HG03469 (cell line): ENCODE measurements around the gene HSPB7.
"Not testable (repeated sequence)": the region's sequence is repeated elsewhere in the genome, so short reads cannot be mapped to it uniquely, and the experiment has no call there.

Source experiments
- ATAC-seq: cut with Tn5 transposase; IDR thresholded peaks from one replicate; pipeline ENCODE4 v1.9.1; 2021; ENCODE audit warnings: mild to moderate bottlenecking, moderate library complexity, moderate number of reproducible peaks; ENCODE audit not compliant: unreplicated experiment

Gene HSPB7

DNA sequence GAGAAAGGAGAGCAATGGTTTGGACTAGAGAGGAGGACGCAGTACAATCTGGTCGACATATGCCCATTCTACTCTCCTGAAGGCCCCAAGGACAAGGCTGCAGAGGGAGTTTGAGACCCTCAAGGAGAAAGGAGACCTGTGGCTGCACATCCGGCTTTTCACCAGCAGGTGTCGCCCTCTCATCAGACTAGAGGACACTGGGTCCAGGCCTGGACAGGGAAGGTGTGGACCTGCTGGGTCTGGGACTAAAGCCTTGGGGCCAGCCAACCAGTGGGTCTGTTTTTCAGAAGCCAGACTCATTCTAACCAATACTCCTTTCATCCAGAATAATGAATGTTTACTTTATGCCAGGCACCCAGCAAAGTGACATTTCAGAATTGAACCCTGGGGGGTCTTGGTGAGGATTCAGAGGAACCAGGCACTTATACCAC lies 8.8 kb downstream of the HSPB7 start:
- ATAC-seq = no peak

DNA sequence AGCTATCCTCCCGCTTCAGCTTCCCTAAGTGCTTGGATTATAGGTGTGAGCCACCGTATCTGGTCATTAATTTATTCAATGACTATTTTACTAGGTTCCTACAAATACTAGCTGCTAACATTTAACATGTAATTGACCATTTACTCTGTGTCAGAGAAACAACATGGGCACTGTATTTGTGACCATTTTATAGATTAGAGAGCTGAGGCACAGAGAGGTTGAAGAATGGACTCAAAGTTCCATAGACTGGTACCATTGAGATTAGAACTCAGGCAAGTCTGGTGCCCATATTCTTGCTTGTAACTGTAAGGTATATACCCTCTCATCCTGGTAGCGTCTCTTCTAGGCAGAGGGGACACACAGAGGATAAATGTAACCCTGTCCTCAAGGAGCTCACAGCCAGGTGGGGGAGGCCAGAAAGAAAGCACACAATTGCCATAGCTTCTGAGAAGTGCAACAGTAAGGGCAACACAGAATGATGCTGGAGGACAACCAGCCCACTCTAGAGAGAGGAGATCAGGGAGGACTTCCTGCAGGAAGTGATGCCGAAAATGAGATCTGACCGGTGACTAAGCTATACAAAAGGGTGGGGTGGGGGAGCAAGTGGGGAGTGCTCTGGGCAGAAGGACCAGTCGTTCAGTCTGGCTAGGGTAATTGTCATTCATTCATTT lies 10.0 kb downstream of the HSPB7 start:
- ATAC-seq = no peak

DNA sequence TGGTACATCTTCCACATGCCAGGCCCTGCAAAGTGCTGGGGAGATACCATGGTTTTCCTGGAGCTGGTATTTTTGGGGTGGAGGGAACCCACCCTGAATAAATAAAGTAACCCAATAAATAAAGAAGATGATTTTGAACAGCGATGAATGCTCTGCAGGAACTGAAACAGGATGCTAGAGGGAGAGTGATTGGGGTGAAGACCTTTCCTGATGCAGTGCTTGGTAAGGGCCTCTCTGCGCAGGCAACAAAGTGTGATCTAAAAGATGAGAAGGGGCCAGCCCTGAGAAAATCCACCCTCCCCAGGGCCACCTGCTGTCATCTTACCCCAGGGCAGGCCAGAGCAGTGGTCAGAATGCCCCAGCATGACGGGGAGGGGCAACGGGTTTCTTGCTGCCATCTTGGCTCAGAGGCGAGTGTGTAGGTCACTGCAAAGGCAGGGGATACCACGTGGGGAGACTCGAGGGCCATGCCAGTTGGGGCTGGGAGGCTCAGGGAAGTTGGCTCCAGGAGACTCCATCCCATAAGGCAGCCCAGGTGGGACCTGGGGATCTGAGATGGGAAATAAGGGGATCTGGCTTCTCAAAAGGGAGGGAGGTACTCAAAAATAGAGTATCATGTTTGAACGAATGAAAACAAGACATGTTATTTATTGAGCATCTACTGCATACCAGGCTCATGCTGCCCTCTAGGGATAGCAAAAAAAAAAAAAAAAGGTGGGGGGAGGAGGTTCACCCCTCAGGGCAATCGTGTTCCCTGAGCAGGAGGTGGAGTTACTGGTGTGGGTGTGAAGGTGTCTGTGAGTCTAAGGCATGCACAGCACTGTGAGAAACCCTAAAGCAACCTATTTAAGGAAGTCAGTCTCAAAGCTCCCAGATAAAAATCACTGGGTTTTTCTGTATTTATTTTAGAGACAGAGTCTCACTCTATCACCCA lies 11.0 kb downstream of the HSPB7 start:
- ATAC-seq = no peak

DNA sequence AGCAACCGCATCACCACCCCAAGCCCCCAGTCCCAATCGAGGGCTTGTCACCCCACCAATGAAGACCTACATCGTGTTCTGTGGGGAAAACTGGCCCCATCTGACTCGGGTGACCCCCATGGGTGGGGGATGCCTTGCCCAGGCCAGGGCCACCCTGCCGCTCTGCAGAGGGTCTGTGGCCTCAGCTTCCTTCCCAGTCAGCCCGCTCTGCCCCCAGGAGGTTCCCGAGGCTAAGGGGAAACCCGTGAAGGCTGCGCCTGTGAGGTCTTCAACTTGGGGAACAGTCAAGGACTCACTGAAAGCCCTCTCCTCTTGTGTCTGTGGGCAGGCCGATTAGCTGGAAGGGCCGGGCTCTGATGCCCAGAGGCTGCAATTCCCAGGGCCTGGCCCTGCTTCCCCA lies 11.8 kb downstream of the HSPB7 start:
- ATAC-seq = no peak

DNA sequence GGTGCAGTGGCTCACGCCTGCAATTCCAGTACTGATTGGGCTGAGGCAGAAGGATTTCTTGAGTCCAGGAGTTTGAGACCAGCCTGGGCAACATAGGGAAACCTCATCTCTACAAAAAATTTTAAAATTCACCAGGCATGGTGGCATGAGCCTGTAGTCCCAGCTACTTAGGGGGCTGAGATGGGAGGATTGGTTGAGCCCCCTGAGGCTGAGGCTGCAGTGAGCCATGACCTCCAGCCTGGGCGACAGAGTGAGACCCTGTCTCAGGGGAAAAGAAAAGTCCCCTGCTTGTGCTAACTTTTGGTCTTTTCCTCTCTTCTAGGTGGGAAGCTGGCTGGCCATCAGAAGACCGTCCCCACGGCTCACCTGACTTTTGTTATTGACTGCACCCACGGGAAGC lies 12.2 kb downstream of the HSPB7 start:
- no peak for ATAC-seq

DNA sequence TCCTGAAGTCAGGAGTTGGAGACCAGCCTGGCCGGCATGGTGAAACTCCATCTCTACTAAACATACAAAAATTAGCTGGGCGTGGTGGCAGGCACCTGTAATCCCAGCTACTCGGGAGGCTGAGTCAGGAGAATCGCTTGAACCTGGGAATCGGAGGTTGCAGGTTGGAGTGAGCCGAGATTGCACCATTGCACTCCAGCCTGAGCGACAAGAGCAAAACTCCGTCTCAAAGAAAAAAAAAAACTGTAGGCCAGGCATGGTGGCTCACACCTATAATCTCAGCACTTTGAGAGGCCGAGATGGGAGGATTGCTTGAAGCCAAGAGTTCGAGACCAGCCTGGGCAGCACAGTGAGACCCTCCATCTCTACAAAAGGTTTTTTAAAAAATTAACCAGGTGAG lies 16.6 kb downstream of the HSPB7 start:
- ATAC-seq = not testable (repeated sequence)

DNA sequence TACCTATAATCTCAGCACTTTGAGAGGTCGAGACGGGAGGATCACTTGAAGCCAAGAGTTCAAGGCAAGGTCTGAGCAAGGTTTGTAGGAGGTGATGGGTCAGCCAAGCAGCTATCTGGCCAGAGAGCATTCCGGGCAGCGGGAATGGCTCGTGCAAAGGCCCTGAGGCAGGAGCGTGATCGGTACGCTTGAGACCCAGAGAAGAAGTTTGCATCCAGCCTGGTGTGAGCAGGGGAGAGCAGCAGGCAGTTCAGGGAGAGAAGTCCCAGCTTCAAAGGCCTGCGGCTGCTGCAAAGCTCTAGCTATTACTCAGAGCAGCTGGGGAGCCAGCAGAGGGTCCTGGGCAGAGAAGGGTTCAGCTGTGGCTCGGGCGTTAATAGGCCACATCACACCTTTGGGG lies 18.9 kb downstream of the HSPB7 start:
- ATAC-seq = no peak

DNA sequence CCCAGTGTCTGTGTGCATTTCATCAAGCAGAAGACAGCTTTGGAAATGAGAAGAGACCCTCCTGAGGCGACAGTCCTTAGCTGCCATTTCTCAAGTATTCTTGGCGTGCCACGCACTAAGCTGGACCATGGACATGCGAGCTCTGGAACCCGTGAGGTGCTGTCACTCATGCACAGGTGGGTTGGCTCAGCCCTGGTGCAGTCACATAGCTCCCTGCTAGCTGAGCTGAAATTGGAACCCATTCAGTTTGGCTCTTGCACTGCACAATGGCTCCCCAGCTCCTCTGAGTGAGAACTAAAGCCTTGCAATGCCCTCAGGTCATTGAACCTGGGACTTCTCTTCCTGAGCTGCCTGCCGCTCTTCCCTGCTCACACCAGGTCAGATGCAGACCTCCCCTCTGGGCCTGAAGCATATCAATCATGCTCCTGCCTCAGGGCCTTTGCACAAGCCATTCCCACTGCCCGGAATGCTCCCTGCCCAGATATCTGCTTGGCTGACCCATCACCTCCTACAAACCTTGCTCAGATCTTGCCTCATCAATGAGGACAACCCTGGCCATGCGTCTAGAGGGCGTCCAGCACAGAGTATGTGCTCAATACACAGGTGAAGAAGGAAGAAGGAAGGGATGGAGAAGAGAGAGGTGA lies 20.1 kb downstream of the HSPB7 start:
- ATAC-seq = no peak

DNA sequence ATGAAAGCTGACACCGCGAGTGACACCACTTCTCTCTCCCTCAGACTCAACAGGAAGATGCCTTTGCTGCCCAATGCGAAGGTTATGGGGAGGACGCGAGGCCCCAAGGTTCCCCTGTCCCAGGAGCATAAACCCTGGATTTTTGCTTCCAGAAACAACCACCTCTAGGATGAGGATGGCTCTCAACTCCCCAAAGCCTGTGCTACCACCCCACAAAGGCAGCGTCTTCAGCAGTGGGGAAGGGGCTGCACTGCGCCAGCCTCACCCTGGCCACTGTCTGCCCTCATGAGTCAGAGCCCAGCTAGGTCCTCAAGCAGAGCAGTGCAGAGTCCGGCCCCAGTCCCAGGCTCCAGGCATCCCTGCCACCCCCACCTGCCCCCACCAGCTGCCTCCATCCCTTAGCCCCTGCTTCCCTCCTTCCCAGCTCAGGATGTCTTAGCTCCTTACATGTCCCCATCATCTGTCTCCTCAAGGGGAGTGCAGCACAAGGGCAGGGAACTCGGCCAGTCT lies 20.7 kb downstream of the HSPB7 start:
- ATAC-seq = no peak

DNA sequence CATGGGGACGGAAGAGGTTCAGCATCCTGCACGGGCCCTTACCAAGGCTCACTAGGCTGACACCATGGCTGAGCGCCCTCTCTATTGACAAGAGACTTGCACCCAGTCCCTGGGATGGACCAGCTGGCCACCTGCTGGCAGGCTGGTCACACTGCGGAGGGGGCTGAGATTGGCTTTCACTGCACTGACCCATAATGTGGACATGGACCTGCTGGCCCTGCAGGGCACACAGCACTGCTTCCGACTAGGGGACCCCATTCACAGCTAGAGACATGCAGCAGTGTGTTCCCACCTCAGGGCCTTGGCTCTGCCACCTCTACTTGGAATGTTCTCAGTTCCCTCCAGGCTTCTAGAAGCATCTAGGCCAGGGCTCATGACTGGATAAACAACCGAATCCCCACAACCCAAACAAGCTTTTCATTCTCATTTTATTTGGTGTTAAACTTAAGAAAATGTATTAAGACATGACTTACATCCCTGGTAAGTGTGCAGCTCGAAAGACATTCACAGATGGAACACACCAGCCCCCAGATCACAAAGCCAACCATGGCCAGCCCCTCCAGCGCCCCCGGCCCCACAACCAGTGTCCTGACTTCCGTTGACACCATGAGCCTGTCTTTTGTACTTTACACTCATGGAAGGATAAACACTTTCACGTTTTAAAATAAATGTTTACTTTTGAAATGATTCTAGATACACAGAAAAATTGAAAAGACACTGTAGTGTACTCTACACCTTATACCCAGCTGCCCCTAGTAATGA lies 23.1 kb downstream of the HSPB7 start:
- no peak for ATAC-seq

DNA sequence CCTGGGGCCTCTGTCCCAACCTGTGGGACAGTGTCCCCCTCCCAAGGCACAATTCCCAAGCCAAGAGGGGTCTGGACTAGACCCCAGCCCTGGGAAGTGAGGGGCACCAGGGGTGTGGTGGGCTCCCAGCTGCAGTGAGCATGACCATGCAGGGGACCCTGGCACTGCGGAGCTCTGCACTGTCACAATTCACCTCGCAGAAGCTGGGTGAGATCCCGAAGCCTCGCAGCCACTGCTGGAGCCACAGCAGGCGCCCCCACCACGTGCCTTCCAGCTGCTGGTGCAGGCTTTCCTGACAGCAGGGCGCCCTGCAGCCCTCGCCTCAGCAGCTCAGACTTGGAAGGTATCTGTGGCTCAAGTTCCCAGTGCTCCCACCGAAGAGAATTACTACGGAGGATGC lies 23.8 kb downstream of the HSPB7 start:
- no peak for ATAC-seq

DNA sequence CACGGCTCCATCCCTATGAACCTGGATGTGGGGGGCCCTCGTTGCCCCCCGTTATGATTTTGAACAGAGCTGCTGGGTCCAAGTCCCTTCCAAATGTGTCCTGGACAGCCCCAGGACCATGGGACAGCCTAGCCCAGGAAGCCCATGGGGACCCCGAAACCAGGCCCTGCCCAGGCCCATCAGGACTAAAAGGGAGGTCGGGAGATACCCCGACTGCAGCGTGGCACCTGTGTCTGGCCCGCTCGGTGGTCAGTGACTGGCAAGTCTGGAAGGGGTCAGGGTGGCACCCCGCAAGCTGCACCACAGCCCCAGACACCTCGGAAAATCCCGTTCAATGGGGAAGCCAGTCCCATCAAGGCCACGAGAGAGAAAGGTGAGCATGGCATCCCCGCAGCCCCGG lies 24.2 kb downstream of the HSPB7 start:
- ATAC-seq = no peak

DNA sequence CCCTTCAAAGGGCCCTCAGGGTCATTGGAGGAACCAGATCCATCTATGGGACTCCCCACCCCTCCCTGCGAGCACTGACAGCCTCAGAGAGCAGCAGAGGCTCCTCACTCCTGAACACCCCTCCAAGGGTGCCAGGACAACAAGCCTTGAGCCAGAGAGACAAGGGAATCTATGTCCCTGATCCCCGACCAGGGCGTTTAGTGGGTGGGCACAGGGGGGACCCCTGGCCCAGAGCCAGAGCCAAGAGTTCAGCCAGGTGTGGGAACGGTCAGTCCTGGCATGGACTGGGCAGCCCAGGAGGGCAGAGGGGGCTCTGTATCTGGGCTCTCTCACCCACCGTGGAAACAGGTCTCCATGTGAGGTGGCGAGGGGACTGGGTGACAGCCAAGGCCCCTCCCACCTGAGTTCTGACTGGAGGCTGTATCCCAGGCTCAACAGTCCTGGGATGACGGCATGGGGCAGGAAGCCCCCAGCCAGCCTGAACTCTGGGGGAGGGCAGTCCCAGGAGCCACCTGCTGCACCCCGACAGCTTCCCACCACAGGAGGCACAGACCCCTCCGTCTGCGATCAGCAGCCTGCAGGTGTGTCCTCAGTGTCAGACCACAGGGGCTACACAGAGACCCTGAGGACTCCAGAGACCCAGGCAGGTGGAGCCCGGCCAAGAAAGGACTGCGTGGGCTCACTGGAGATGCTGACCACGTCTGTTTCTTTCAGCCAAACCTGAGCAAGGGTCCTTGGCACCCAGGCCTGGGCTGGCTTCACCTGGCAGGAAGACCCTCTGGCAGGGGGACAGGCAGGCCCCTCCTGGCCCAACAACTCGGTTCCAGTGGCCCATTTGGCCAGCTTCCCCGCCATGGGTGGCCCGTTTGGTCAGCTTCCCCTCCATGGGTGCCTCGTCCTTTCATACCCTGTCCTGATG lies 25.0 kb downstream of the HSPB7 start:
- no peak for ATAC-seq

DNA sequence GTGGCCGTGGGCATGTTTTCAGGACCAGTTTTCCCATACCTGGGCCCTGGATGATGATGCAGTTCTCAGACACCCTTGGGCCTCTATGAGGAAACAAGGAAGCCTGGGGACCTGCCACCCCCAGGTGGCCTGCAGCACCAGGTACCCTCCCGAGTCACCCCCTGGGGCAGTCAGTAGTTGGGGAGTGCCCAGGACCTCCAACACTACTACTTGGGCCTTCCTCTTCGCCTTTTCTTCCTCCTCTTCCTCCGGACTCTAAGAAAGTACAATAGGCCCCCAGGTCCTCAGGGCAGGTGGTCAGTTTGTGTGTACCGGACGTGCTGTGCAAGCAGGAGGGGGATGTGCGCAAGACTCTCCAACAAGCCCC lies 25.7 kb downstream of the HSPB7 start:
- ATAC-seq = no peak

DNA sequence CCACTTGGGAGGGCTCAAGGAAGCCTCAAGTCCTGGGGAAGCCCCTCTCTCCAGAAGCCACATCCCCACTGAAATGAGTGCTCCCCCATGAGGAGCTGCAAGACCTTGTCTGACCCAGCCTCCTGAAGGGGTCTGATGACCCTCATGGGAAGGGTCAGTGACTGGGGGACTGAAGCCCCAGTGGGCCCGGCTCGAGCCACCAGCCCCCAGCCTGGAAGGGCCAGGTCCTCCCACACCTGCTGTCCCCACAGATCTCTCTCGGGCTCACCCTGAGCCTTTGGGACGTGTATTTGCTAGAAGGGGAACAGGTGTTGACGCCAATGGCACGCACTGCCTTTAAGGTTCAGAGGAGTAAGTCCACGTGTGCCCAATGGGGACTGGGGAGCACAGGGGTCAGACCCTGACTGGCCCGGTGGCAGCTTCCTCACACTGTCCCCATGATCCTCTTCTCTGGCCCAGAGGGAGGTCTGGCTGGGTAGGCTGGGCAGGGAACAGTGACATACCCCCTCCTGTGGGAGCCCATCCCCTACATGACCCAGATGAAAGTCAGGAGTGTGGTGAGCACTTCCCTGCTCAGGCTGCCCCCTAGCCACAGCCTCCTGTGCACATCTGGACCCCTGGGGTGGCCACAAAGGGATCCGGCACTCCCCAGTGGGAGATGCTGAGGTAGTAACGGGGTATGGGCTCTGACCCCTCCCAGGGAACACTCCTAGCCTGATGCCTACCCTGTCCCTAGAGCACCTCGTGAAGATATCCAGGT lies 26.2 kb downstream of the HSPB7 start:
- ATAC-seq = no peak

DNA sequence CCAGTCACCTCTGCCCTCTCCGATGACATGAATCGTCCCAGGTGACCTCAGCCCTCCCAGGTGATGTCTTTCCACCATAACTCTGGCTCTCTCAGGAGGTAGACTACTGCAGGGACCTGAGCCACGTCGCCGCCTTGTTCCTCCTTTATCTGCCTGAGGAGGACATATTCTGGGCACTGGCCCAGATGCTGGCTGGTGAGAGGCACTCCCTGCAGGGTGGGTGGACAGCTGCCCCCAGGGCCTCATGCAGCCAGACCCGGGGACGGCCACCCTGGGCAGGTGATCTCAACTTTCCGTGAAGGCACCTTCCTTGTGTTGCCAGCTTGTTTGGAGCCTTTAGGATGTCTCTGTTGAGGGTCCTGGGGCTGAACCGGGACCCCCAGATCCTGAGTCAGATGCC lies 28.1 kb downstream of the HSPB7 start:
- ATAC-seq = no peak

DNA sequence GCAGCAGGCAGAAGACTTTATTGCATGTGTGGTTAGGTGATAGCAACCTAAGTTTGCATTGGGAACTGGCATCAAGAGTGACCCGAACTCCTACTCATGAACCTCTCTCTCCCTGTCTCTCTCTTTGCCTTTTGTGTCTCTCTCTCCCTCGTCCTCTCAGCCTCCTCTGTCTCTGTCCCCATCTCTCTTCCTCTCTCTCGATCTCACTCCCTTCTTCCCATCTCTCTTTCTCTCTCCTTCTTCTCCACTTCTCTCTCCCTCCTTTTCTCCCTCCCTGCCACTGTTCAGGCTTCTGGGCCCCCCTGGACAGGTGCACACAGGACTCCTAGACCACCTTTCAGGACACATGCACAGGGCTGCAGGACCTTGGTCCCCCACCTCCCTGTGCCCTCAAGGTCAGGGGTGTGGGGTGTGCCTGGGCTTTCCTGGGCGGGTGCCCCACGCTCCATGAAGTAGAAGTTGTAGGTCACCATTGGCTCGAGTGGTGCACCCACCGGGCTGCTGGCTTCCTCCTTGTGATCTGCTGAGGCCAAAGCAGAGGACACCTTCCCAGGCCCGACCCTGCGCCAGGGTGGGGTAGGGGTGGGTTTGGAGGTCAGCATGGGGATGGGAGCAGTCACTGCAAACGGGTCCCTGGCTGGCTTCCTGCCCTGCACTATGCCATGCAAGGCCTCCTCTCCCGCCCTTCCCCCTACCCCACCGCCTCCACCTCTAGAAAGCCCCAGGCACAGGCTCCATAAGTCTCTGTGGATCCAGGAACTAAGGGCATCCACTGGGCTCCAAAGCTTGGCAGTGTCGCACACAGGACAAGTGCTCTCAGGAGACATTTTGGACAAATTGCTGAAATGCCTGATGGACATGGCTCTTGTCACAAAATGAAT lies 28.7 kb downstream of the HSPB7 start:
- ATAC-seq = no peak

DNA sequence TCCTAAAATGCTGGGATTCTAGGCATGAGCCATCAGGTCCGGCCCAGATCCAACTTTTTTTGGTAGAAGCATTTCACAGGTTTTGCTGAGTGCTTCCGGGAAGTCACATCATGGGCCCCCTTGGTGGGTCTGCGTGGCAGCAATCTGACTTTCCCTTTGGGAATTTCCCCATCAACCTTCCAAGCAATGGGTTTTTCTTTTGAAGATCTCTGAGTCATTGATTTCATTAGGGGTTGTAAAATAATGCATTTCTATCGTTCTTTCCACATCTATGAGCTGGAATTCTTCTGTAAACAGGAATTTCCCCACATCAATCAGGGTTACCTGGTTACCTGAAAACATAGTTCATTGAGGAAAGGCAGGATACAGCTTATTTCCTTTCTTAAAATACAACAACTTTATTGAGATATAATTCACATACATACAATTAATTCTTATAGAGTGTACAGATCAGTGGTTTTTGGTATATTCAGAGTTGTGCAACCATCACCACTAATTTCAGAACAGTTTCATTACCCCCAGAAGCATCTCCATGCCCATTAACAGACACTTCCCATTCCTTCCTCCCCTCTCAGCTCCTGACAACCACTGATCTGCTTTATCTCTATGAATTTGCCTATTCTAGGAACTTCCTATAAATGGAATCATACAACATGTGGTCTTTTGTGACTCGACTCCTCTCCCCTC lies 32.1 kb downstream of the HSPB7 start:
- ATAC-seq = no peak
